MM.1S (cell line): ENCODE measurements around the gene MCM9.

Source experiments
- CTCF ChIP-seq: fragments of 300-600 bp; sonication (generic); IDR thresholded peaks from 2 replicates; pipeline ENCODE4 v1.5.1; 2016; ENCODE audit warnings: antibody characterized with exemption, low read length, mixed read lengths
- EZH2 ChIP-seq: fragments of 300-600 bp; sonication (generic); optimal IDR thresholded peaks from 2 replicates; pipeline ENCODE3; 2017; ENCODE audit warnings: low read depth, mild to moderate bottlenecking, antibody characterized with exemption, low read length, mixed read lengths

- TF ChIP-seq CTCF = no peak
- no peak for TF ChIP-seq EZH2
Measured at GRCh38 chr6:118764766-118765165, 170.2 kb downstream of the MCM9 start.
